Measurements from ENCODE around the gene G6PC1.
"Not testable (repeated sequence)": the region's sequence is repeated elsewhere in the genome, so short reads cannot be mapped to it uniquely, and the experiment has no call there.

G6PC1 gene

GRCh38 chr17:42901535-42902229, 1.1 kb downstream of the G6PC1 start:
- DNase-seq (ENCODE audit: low spot score), result no peak

GRCh38 chr17:42904110-42904469, 3.5 kb downstream of the G6PC1 start:
- DNase-seq (ENCODE audit: low spot score), result no peak

- DNase-seq (ENCODE audit: low spot score), result no peak
These were observed 6.3 kb downstream of the G6PC1 start for GRCh38 chr17:42906772-42907446.

DNA sequence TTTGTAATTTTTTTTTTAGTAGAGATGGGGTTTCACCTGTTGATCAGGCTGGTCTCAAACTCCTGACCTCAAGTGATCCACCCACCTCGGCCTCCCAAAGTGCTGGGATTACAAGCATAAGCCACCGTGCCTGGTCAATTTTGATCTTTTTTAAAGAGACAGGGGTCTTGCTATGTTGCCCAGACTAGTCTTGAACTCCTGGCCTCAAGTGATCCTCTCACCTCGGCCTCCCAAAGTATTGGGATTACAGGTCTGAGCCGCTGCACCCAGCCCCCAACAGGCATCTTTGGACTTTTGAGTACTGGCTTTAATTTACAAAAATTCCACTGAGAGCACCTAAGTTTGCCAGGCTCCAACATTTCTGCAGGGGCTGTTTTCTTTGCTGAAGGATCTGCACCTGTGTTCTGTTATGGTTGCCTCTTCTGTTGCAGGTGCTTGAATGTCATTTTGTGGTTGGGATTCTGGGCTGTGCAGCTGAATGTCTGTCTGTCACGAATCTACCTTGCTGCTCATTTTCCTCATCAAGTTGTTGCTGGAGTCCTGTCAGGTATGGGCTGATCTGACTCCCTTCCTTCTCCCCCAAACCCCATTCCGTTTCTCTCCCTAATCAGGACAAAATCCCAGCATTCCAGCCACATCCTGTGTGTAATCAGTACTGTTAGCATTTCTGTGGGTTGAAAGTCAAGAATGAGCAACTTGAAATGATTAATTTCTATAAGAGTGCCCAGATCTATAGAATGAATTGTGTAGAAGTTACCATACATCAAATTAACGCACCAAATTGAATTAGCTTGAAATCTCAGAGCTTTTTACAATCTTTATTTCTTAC, 8.5 kb downstream of the G6PC1 start:
- DNase-seq (ENCODE audit: low spot score), result no peak

DNA sequence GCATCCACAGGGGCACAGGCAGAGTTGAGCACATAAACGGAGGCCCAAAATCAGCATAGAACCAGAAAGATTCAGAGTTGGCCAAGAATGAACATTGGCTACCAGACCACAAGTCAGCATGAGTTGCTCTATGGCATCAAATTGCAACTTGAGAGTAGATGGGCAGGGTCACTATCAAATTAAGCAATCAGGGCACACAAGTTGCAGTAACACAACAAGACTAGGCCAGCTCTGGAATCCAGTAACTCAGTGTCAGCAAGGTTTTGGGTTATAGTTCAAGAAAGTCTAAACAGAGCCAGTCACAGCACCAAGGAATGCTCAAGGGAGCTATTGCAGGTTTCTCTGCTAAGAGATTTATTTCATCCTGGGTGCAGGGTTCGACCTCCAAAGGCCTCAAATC, 12.9 kb downstream of the G6PC1 start:
- no peak for DNase-seq (ENCODE audit: low spot score)

- DNase-seq (ENCODE audit: low spot score), result no peak
These were observed 13.5 kb downstream of the G6PC1 start for GRCh38 chr17:42913981-42914617.

DNA sequence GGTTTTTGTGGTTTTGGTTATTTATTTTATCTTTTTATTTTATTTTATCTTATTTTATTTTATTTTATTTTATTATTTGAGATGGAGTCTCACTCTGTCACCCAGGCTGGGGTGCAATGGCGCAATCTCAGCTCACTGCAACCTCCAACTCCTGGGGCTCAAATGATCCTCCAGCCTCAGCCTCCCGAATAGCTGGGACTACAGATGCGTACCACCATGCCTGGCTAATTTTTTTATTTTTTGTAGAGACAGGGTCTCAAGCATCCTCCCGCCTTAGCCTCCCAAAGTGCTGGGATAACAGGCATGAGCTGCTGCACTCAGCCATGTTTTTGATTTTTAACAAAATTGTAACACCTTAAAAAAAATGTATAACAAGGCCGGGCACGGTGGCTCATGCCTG, 14.7 kb downstream of the G6PC1 start:
- not testable (repeated sequence) for DNase-seq (ENCODE audit: low spot score)

- DNase-seq (ENCODE audit: low spot score), result not testable (repeated sequence)
These were observed 16.0 kb downstream of the G6PC1 start for GRCh38 chr17:42916388-42917235.

- no peak for DNase-seq (ENCODE audit: low spot score)
These were observed 16.6 kb downstream of the G6PC1 start for GRCh38 chr17:42917236-42917603.

- DNase-seq (ENCODE audit: low spot score), result no peak
These were observed 18.4 kb downstream of the G6PC1 start for GRCh38 chr17:42918902-42919521.

DNA sequence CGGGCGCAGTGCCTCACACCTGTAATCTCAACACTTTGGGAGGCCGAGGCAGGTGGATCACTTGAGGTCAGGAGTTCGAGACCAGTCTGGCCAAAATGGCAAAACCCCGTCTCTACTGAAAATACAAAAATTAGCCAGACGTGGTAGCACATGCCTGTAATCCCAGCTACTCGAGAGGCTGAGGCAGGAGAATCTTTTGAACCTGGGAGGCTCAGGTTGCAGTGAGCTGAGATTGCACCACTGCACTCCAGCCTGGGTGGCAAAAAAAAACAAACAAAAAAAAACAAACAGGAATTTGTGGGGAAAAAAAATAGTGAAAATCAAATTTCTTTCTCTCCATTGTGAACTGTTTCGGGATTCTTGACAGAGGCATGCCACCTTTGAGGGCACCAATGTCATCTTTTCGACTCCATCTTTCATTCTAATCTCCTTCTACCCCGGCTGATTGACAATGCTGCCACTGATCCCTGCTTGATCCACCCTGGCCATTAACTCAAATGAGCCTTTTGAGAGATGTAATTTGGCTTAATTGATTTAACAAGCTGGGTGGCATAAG, 19.0 kb downstream of the G6PC1 start:
- not testable (repeated sequence) for DNase-seq (ENCODE audit: low spot score)

DNA sequence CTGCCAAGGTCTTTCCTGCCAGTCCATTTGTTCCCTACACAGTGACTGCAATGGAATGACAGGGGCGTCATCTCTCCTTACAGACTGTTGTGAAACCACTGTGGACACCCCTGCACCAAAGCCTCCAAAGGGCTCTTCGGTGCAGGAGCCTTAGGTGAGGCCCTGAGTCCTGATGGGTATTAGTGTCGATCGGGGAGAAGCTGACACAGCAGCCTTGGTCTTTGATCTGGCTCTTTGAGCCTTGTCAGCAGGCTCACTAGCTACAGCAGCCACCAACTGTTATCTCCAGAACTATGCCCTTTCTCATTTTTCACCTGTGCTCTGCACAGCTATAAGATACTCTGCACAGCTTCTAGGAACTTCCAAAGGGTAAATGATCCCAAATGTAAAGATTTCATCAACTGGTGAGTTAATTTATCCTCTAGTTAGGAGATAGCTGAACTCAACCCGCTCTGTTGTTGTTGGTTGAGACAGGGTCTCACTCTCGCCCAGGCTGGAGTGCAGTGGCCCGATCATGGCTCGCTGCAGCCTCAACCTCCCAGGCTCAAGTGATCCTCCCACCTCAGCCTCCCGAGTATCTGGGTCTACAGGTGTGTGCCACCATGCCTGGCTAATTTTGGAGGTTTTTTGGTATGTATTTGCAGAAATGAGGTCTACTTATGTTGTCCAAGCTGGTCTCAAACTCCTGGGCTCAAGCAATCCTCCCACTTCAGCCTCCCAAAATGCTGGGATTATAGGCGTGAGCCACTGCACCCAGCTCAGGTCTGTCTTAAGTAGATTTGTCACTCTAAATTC, 19.7 kb downstream of the G6PC1 start:
- no peak for DNase-seq (ENCODE audit: low spot score)

DNA sequence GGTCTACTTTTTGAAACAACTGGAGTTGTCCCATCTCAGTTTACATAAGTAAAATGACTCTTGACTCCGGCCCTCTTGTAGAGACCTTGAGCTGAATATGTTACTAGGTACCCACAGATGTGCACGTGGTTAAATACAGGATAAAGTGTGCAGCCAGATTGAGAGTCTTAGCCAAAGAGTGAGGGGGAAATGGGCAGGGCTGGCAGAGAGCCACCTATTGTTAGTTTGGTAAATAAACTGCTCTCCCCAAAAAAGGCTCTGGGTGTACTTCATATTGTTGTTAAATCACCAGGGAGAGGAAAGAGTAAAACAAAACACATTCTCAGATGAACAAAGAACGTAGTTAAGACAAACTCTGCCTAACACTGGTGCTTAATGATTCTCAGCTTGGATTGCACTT, 20.3 kb downstream of the G6PC1 start:
- DNase-seq (ENCODE audit: low spot score), result no peak

DNA sequence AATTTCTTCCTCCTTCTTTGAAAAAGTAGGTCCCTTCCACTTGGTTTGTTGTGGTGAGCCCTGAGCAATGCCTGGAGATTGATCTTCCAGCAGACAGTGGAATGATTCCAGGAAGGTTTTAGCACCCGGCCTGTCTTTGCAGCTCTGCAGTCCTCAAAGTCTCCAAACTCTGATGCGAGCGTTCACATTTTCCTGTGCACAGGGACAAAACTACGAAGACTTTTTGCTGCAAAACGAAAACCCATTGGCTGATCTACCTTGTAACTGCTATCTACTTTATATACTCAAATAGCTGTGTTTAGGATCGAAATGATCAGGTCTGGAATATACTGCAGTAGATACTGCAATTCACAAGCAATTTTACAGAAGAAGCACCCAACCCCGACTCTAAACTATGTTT, 21.7 kb downstream of the G6PC1 start:
- DNase-seq (ENCODE audit: low spot score), result no peak

GRCh38 chr17:42923472-42923871, 22.9 kb downstream of the G6PC1 start:
- not testable (repeated sequence) for DNase-seq (ENCODE audit: low spot score)

DNA sequence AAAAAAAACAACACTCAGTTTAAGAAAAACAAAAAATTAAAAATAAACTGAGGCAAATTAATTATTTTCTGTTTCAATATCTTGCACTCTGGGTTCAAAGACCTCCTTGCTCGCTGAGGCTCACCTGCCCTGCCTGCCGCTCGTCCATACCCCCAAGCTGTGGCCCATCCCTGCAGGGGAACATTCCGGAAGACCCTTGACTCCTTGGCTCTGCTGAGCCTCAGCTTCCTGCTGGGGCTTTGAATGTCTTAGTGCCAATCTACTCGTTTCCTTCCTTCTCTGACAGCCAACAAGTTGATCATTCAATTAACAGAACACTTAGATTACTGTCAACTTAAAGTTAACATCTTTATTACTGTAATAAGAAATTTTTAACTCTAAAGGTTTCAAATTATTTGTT, 24.3 kb downstream of the G6PC1 start:
- no peak for DNase-seq (ENCODE audit: low spot score)

- peak; percentile 11 for DNase-seq (ENCODE audit: low spot score)
These were observed 28.3 kb downstream of the G6PC1 start for GRCh38 chr17:42928714-42929496.

- no peak for DNase-seq (ENCODE audit: low spot score)
These were observed 28.9 kb downstream of the G6PC1 start for GRCh38 chr17:42929497-42929844.
